GM12865 (cell line): ENCODE data around the gene SULT1A2.
"Not testable (repeated sequence)": the region's sequence is repeated elsewhere in the genome, so short reads cannot be mapped to it uniquely, and the experiment has no call there.

Experiments used
- DNase-seq: peaks from one replicate; pipeline ENCODE4 v3.0.0; 2010; ENCODE audit warnings: low read depth
- H3K4me3 ChIP-seq: 2 replicates; pipeline ENCODE4 v1.5.1; 2011; ENCODE audit warnings: mild to moderate bottlenecking, low read depth, low read length, control low read depth
- CTCF ChIP-seq: IDR thresholded peaks from 2 replicates; pipeline ENCODE4 v1.5.1; 2011; ENCODE audit warnings: low read length, control low read depth, low read depth, inconsistent platforms; ENCODE audit not compliant: insufficient read depth; ENCODE audit errors: missing control alignments

Gene SULT1A2

GRCh38 chr16:28603381-28604185 is 6.7 kb upstream of the SULT1A2 start:
- H3K4me3 ChIP-seq: no peak overlapping the region
- TF ChIP-seq CTCF: no peak
- DNase-seq: no peak

GRCh38 chr16:28602529-28602928 is 5.7 kb upstream of the SULT1A2 start:
- no peak for TF ChIP-seq CTCF
- H3K4me3 ChIP-seq: no peak overlapping the region
- peak; percentile 49 for DNase-seq

- not testable (repeated sequence) for DNase-seq
Observed at GRCh38 chr16:28602062-28602461, 5.2 kb upstream of the SULT1A2 start.

GRCh38 chr16:28601589-28601988 is 4.7 kb upstream of the SULT1A2 start:
- not testable (repeated sequence) for H3K4me3 ChIP-seq, DNase-seq

More at GRCh38 chr16:28602062-28602461, 5.2 kb upstream of the SULT1A2 start:
- H3K4me3 ChIP-seq: not testable (repeated sequence)

GRCh38 chr16:28600965-28601364 is 4.1 kb upstream of the SULT1A2 start:
- not testable (repeated sequence) for DNase-seq, H3K4me3 ChIP-seq

- not testable (repeated sequence) for DNase-seq, H3K4me3 ChIP-seq
Observed at GRCh38 chr16:28599377-28600285, 2.8 kb upstream of the SULT1A2 start.

GRCh38 chr16:28597692-28598261 is 927 bp upstream of the SULT1A2 start:
- peak; percentile 11 for TF ChIP-seq CTCF
- DNase-seq: peak; percentile 37
- H3K4me3 ChIP-seq: no peak overlapping the region

GRCh38 chr16:28596115-28596630 is 677 bp downstream of the SULT1A2 start:
- no peak for DNase-seq
- no peak overlapping the region for H3K4me3 ChIP-seq
- no peak for TF ChIP-seq CTCF

GRCh38 chr16:28595451-28595850 is 1.4 kb downstream of the SULT1A2 start:
- DNase-seq, H3K4me3 ChIP-seq: not testable (repeated sequence)
